A549 (cell line): ENCODE measurements around the gene NSMCE4A.

ENCODE experiments used
- BHLHE40 ChIP-seq: IDR thresholded peaks from 2 replicates; pipeline ENCODE4 v1.6.1; 2012; ENCODE audit warnings: low read depth, low read length, inconsistent platforms
- HOXA7 ChIP-seq: fragments of 250-450 bp; sonication (Bioruptor Pico); IDR thresholded peaks from 2 replicates; pipeline ENCODE4 v1.5.0; 2020; ENCODE audit warnings: mild to moderate bottlenecking, moderate library complexity
- JUN ChIP-seq, 2 experiments: fragments of >200 bp; sonication (Bioruptor Twin); formaldehyde crosslinking; IDR thresholded peaks; 2 replicates in 1 of 2; 3 replicates in 1 of 2; pipeline ENCODE4 v1.6.1; 2016 to 2017
- KDM1A ChIP-seq: fragments of 200-600 bp; sonication (generic); IDR thresholded peaks from 2 replicates; pipeline ENCODE4 v1.6.1; 2016; ENCODE audit warnings: low read depth, mild to moderate bottlenecking
- POLR2A ChIP-seq: IDR thresholded peaks from 2 replicates; pipeline ENCODE4 v1.6.1; 2012; ENCODE audit warnings: mild to moderate bottlenecking, low read length
- RAD21 ChIP-seq, 2 experiments: fragments of >200 bp in 1 of 2; sonication (Bioruptor Twin) in 1 of 2; formaldehyde crosslinking in 1 of 2; IDR thresholded peaks in 1 of 2; conservative IDR thresholded peaks in 1 of 2; 2 replicates in 1 of 2; 3 replicates in 1 of 2; pipeline ENCODE4 v1.6.1; 2012 to 2018; ENCODE audit warnings: inconsistent platforms in 1 of 2
- SMC3 ChIP-seq: fragments of >200 bp; sonication (Bioruptor Twin); formaldehyde crosslinking; IDR thresholded peaks from 3 replicates; pipeline ENCODE4 v1.6.1; 2018; ENCODE audit warnings: inconsistent platforms
- ZC3H11A ChIP-seq: fragments of 450-650 bp; IDR thresholded peaks from 2 replicates; pipeline ENCODE4 v1.6.1; 2014; ENCODE audit warnings: antibody characterized with exemption, mild to moderate bottlenecking
- ZNF302 ChIP-seq: fragments of 250-450 bp; sonication (Bioruptor Pico); IDR thresholded peaks from 2 replicates; pipeline ENCODE4 v1.9.0; 2021; ENCODE audit warnings: inconsistent platforms, mild to moderate bottlenecking, moderate library complexity
- TF ChIP-seq, protein P1 (sequence below): fragments of 150-350 bp; IDR thresholded peaks from 2 replicates; pipeline ENCODE4 v1.6.1; 2014; ENCODE audit warnings: low read depth, mild to moderate bottlenecking, low read length
- TF ChIP-seq, protein P2 (sequence below): fragments of >200 bp; sonication (Bioruptor Twin); formaldehyde crosslinking; IDR thresholded peaks from 3 replicates; pipeline ENCODE4 v1.5.1; 2016

DNA sequence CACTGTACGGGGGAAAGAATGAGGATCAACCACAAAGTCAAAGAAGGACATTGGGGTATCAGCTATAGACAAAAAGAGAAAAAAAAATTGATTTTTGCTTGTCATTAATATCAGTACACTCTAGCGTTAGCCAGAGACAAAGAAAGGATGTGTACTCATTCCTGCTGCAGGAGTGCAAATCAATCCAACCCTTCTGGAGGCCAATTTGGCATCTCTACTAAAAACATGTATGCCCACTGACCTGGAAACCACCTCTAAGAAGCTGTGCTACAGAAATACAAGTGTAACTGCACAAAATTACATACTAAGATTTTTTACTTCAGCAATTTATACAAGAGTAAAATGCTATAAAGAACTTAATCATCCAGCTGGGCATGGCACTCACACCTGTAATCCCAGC is 13.6 kb downstream of the NSMCE4A start:
- TF ChIP-seq POLR2A: no peak
- TF ChIP-seq RAD21 (conservative IDR thresholded peaks at IDR 0.05 in 1 of 2, IDR thresholded peaks at IDR 0.05 in 1 of 2): no peak
- TF ChIP-seq JUN (IDR thresholded peaks at IDR 0.05): no peak
- TF ChIP-seq HOXA7 (CRISPR knock-in tag): no peak
- no peak for TF ChIP-seq BHLHE40
- TF ChIP-seq, protein P1, sequence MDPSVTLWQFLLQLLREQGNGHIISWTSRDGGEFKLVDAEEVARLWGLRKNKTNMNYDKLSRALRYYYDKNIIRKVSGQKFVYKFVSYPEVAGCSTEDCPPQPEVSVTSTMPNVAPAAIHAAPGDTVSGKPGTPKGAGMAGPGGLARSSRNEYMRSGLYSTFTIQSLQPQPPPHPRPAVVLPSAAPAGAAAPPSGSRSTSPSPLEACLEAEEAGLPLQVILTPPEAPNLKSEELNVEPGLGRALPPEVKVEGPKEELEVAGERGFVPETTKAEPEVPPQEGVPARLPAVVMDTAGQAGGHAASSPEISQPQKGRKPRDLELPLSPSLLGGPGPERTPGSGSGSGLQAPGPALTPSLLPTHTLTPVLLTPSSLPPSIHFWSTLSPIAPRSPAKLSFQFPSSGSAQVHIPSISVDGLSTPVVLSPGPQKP: no peak
- TF ChIP-seq, protein P2, sequence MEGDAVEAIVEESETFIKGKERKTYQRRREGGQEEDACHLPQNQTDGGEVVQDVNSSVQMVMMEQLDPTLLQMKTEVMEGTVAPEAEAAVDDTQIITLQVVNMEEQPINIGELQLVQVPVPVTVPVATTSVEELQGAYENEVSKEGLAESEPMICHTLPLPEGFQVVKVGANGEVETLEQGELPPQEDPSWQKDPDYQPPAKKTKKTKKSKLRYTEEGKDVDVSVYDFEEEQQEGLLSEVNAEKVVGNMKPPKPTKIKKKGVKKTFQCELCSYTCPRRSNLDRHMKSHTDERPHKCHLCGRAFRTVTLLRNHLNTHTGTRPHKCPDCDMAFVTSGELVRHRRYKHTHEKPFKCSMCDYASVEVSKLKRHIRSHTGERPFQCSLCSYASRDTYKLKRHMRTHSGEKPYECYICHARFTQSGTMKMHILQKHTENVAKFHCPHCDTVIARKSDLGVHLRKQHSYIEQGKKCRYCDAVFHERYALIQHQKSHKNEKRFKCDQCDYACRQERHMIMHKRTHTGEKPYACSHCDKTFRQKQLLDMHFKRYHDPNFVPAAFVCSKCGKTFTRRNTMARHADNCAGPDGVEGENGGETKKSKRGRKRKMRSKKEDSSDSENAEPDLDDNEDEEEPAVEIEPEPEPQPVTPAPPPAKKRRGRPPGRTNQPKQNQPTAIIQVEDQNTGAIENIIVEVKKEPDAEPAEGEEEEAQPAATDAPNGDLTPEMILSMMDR: no peak
- no peak for TF ChIP-seq ZC3H11A
- TF ChIP-seq SMC3: no peak
- no peak for TF ChIP-seq KDM1A
- TF ChIP-seq ZNF302 (CRISPR knock-in tag): no peak
